WTC11 (cell line): ENCODE measurements around the gene ALDOA.

ENCODE experiments used
- ATF3 ChIP-seq: sonication (generic); formaldehyde crosslinking; conservative IDR thresholded peaks from 2 replicates; pipeline ENCODE4 v1.8.1; 2022; ENCODE audit warnings: mild to moderate bottlenecking, missing genetic modification reagents
- CTCF ChIP-seq: fragments of 200-600 bp; IDR thresholded peaks from 2 replicates; pipeline ENCODE4 v1.8.0; 2022; ENCODE audit warnings: antibody characterized with exemption
- E2F4 ChIP-seq: sonication (generic); formaldehyde crosslinking; IDR thresholded peaks from 2 replicates; pipeline ENCODE4 v1.8.1; 2022; ENCODE audit warnings: low read depth, mild to moderate bottlenecking, moderate library complexity, missing genetic modification reagents, borderline replicate concordance
- ELF4 ChIP-seq: sonication (generic); formaldehyde crosslinking; IDR thresholded peaks from 2 replicates; pipeline ENCODE4 v1.8.1; 2022; ENCODE audit warnings: low read depth, mild to moderate bottlenecking, moderate library complexity, missing genetic modification reagents
- ETV6 ChIP-seq: sonication (generic); formaldehyde crosslinking; IDR thresholded peaks from 2 replicates; pipeline ENCODE4 v1.8.1; 2022; ENCODE audit warnings: mild to moderate bottlenecking, missing genetic modification reagents
- JUN ChIP-seq: sonication (generic); formaldehyde crosslinking; IDR thresholded peaks from 2 replicates; pipeline ENCODE4 v1.8.0; 2023; ENCODE audit warnings: mild to moderate bottlenecking, missing genetic modification reagents
- NFYB ChIP-seq: sonication (generic); formaldehyde crosslinking; conservative IDR thresholded peaks from 2 replicates; pipeline ENCODE4 v1.8.0; 2022; ENCODE audit warnings: low read depth, missing genetic modification reagents
- SMAD3 ChIP-seq: sonication (generic); formaldehyde crosslinking; IDR thresholded peaks from 2 replicates; pipeline ENCODE4 v1.8.0; 2022; ENCODE audit warnings: missing genetic modification reagents, mild to moderate bottlenecking, borderline replicate concordance
- SP1 ChIP-seq: sonication (generic); formaldehyde crosslinking; conservative IDR thresholded peaks from 2 replicates; pipeline ENCODE4 v1.8.1; 2022; ENCODE audit warnings: missing genetic modification reagents
- TP53 ChIP-seq: sonication (generic); formaldehyde crosslinking; IDR thresholded peaks from 2 replicates; pipeline ENCODE4 v1.8.1; 2023; ENCODE audit warnings: mild to moderate bottlenecking, missing genetic modification reagents
- ZSCAN18 ChIP-seq: fragments of 250-450 bp; sonication (Bioruptor Pico); IDR thresholded peaks from 2 replicates; pipeline ENCODE4 v2.1.2; 2022; ENCODE audit warnings: mild to moderate bottlenecking, moderate library complexity
- TF ChIP-seq, protein P1 (sequence below): fragments of 250-450 bp; sonication (Bioruptor Pico); IDR thresholded peaks from 2 replicates; pipeline ENCODE4 v1.9.0; 2021; ENCODE audit warnings: mild to moderate bottlenecking

DNA sequence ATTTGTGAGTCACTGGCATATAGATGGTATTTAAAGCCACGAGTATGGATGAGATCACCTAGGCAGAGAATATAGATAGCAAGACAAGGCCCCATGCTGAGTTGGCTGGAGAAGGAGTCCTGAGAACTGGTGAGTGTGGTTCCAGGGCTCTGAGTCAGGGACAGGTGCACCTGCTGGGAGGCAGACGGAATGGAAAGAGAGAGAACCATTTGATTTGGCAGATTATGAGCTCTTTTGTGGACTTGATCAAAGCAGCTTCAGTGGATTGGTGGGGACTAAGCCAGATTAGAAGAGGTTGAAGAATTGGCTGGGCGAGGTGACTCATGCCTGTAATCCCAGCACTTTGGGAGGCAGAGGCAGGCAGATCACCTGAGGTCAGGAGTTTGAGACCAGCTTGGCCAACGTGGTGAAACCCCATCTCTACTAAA, 46.8 kb upstream of the ALDOA start:
- no peak for TF ChIP-seq E2F4 (CRISPR knock-in tag)
- TF ChIP-seq TP53 (CRISPR knock-in tag), result no peak
- no peak for TF ChIP-seq JUN (CRISPR knock-in tag)
- no peak for TF ChIP-seq CTCF
- no peak for TF ChIP-seq ELF4 (CRISPR knock-in tag)
- TF ChIP-seq, protein P1, sequence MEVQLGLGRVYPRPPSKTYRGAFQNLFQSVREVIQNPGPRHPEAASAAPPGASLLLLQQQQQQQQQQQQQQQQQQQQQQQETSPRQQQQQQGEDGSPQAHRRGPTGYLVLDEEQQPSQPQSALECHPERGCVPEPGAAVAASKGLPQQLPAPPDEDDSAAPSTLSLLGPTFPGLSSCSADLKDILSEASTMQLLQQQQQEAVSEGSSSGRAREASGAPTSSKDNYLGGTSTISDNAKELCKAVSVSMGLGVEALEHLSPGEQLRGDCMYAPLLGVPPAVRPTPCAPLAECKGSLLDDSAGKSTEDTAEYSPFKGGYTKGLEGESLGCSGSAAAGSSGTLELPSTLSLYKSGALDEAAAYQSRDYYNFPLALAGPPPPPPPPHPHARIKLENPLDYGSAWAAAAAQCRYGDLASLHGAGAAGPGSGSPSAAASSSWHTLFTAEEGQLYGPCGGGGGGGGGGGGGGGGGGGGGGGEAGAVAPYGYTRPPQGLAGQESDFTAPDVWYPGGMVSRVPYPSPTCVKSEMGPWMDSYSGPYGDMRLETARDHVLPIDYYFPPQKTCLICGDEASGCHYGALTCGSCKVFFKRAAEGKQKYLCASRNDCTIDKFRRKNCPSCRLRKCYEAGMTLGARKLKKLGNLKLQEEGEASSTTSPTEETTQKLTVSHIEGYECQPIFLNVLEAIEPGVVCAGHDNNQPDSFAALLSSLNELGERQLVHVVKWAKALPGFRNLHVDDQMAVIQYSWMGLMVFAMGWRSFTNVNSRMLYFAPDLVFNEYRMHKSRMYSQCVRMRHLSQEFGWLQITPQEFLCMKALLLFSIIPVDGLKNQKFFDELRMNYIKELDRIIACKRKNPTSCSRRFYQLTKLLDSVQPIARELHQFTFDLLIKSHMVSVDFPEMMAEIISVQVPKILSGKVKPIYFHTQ (CRISPR knock-in tag), result no peak
- no peak for TF ChIP-seq ETV6 (CRISPR knock-in tag)
- TF ChIP-seq ZSCAN18 (CRISPR knock-in tag), result no peak
- no peak for TF ChIP-seq SMAD3 (CRISPR knock-in tag)
- TF ChIP-seq ATF3 (CRISPR knock-in tag), result no peak
- TF ChIP-seq SP1 (CRISPR knock-in tag), result no peak
- TF ChIP-seq NFYB, result no peak
